ENCODE measurements around the gene NEK3.
A peak's percentile ranks its signal among the peaks of the same experiment; 100 is the strongest.
"Not testable (repeated sequence)": the region's sequence is repeated elsewhere in the genome, so short reads cannot be mapped to it uniquely, and the experiment has no call there.

The NEK3 gene

GRCh38 chr13:52159159-52159982, at the start of gene NEK3:
Gene NEK3 (minus strand): TSS chr13:52159597. CDS start chr13:52156191, 3,406 bp downstream.
- DNase-seq: peak; percentile 39 to 66

- not testable (repeated sequence) for DNase-seq
Measured at GRCh38 chr13:52208384-52208783, 49.0 kb upstream of the NEK3 start.

GRCh38 chr13:52207896-52208295, 48.5 kb upstream of the NEK3 start:
- not testable (repeated sequence) for DNase-seq

- not testable (repeated sequence) for DNase-seq
Measured at GRCh38 chr13:52207337-52207736, 47.9 kb upstream of the NEK3 start.

GRCh38 chr13:52204546-52204945, 45.1 kb upstream of the NEK3 start:
- DNase-seq: not testable (repeated sequence)

GRCh38 chr13:52203864-52204263, 44.5 kb upstream of the NEK3 start:
- DNase-seq: not testable (repeated sequence)

GRCh38 chr13:52202506-52202905, 43.1 kb upstream of the NEK3 start:
- not testable (repeated sequence) for DNase-seq

GRCh38 chr13:52201439-52202193, 42.2 kb upstream of the NEK3 start:
- DNase-seq: peak in 1 of 2 experiments; percentile 7

GRCh38 chr13:52195401-52195837, 36.0 kb upstream of the NEK3 start:
- no peak for DNase-seq

GRCh38 chr13:52194184-52194868, 34.9 kb upstream of the NEK3 start:
- DNase-seq: peak; percentile 82 to 88

GRCh38 chr13:52193587-52194183, 34.3 kb upstream of the NEK3 start:
- not testable (repeated sequence) for DNase-seq

GRCh38 chr13:52187424-52188187, 28.2 kb upstream of the NEK3 start:
- DNase-seq: not testable (repeated sequence)

- no peak for DNase-seq
Measured at GRCh38 chr13:52187029-52187423, 27.6 kb upstream of the NEK3 start.

GRCh38 chr13:52181316-52181954, 22.0 kb upstream of the NEK3 start:
- DNase-seq: not testable (repeated sequence)

- no peak for DNase-seq
Measured at GRCh38 chr13:52179925-52180324, 20.5 kb upstream of the NEK3 start.

GRCh38 chr13:52177276-52177675, 17.9 kb upstream of the NEK3 start:
- DNase-seq: no peak

GRCh38 chr13:52173970-52174369, 14.6 kb upstream of the NEK3 start:
- DNase-seq: not testable (repeated sequence)

GRCh38 chr13:52173373-52173772, 14.0 kb upstream of the NEK3 start:
- no peak for DNase-seq

- not testable (repeated sequence) for DNase-seq
Measured at GRCh38 chr13:52171686-52172085, 12.3 kb upstream of the NEK3 start.

GRCh38 chr13:52170828-52171391, 11.5 kb upstream of the NEK3 start:
- not testable (repeated sequence) for DNase-seq

- no peak for DNase-seq
Measured at GRCh38 chr13:52169839-52170238, 10.4 kb upstream of the NEK3 start.
